GM19035 (cell line): Measurements from ENCODE around the gene ZSCAN31.
"Not testable (repeated sequence)": the region's sequence is repeated elsewhere in the genome, so short reads cannot be mapped to it uniquely, and the experiment has no call there.

Source experiments
- ATAC-seq: cut with Tn5 transposase; IDR thresholded peaks from one replicate; pipeline ENCODE4 v1.9.1; 2021; ENCODE audit not compliant: unreplicated experiment

ZSCAN31 gene

GRCh38 chr6:28335564-28336283 is at the start of gene ZSCAN31:
ZSCAN31 (minus strand) TSS chr6:28336148; CDS start chr6:28329683, 6,465 bp downstream.
- ATAC-seq = peak; percentile 93

GRCh38 chr6:28384143-28384533 is 48.2 kb upstream of the ZSCAN31 start:
- ATAC-seq = no peak

GRCh38 chr6:28383235-28384142 is 47.5 kb upstream of the ZSCAN31 start:
- ATAC-seq = peak; percentile 92

- no peak for ATAC-seq
These were observed 44.4 kb upstream of the ZSCAN31 start for GRCh38 chr6:28380381-28380780.

- no peak for ATAC-seq
These were observed 42.7 kb upstream of the ZSCAN31 start for GRCh38 chr6:28378644-28379043.

GRCh38 chr6:28377879-28378278 is 41.9 kb upstream of the ZSCAN31 start:
- no peak for ATAC-seq

GRCh38 chr6:28373925-28374324 is 38.0 kb upstream of the ZSCAN31 start:
- no peak for ATAC-seq

GRCh38 chr6:28371706-28372451 is 35.9 kb upstream of the ZSCAN31 start:
- ATAC-seq = no peak

- no peak for ATAC-seq
These were observed 35.3 kb upstream of the ZSCAN31 start for GRCh38 chr6:28371280-28371679.

- ATAC-seq = no peak
These were observed 34.5 kb upstream of the ZSCAN31 start for GRCh38 chr6:28370440-28370839.

- no peak for ATAC-seq
These were observed 33.5 kb upstream of the ZSCAN31 start for GRCh38 chr6:28369463-28369862.

GRCh38 chr6:28368522-28368921 is 32.6 kb upstream of the ZSCAN31 start:
- peak; percentile 61 for ATAC-seq

- ATAC-seq = not testable (repeated sequence)
These were observed 29.6 kb upstream of the ZSCAN31 start for GRCh38 chr6:28365590-28365989.

- no peak for ATAC-seq
These were observed 25.0 kb upstream of the ZSCAN31 start for GRCh38 chr6:28360961-28361360.

GRCh38 chr6:28359562-28359961 is 23.6 kb upstream of the ZSCAN31 start:
- ATAC-seq = not testable (repeated sequence)

- ATAC-seq = no peak
These were observed 21.1 kb upstream of the ZSCAN31 start for GRCh38 chr6:28357036-28357435.

- ATAC-seq = no peak
These were observed 20.7 kb upstream of the ZSCAN31 start for GRCh38 chr6:28356666-28357020.

- ATAC-seq = peak; percentile 85
These were observed 20.1 kb upstream of the ZSCAN31 start for GRCh38 chr6:28355743-28356665.

- no peak for ATAC-seq
These were observed 19.0 kb upstream of the ZSCAN31 start for GRCh38 chr6:28354688-28355554.
